OCI-M2 (cell line): ENCODE results near the gene CAMK1D.

ENCODE experiments used
- DNase-seq: peaks from one replicate; lab custom pipeline; 2025; ENCODE audit not compliant: unreplicated experiment; lab: John Stamatoyannopoulos, UW

Gene CAMK1D

DNA sequence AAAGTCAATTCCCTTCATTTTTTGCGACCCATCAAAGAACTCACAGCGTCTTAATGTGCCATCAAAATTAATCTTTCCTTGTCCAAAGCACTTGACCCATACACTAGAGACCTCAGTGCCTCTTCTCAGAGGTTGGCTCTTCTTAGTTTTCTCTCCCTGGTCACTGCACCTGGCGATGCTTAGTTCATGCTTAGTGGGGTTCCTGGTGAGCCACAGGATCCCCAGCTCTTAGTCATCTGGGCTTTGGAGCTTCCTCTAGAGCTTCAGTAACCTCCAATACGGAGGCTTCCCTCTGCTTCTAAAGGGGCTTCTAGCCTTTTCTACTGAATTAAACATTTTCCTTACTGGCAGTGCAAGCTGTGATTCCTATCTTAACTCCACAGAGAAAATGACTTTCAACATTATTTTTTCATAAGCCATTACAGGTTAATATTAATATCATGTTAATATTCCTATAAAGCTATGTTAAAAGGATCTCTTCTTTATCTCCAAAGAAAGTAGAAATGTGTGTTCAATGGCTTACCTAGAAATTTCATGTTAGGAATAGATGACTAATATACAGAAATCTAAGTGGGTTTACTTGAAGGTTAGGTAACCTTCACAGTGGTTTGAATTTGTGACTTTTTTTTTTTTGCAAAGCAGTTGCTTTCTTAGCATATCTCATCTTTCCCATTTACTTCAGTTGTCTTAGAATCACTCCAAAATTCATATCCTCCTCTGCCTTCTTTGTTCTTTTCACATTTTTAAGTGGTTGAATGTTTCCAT lies 295.2 kb downstream of the CAMK1D start:
- no peak for DNase-seq

DNA sequence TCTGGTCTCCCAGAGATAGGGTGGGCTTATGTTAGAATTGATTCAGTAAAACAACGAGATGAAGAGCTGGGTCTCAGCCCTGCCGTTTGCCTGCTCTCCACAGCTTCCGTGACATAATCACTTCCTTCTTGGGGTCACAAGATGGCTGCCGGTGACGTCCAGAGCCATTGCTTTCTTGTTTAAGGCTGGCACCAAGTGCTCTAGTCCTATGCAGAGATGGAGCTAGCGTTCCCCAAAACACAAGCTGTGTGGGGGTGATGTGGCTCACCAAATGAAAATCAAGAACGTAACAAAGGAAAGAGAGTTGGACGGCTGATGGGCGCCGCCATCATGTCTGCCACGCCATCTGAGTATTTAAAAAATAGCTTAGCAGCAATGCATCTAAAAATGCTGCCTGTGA lies 296.1 kb downstream of the CAMK1D start:
- no peak for DNase-seq

DNA sequence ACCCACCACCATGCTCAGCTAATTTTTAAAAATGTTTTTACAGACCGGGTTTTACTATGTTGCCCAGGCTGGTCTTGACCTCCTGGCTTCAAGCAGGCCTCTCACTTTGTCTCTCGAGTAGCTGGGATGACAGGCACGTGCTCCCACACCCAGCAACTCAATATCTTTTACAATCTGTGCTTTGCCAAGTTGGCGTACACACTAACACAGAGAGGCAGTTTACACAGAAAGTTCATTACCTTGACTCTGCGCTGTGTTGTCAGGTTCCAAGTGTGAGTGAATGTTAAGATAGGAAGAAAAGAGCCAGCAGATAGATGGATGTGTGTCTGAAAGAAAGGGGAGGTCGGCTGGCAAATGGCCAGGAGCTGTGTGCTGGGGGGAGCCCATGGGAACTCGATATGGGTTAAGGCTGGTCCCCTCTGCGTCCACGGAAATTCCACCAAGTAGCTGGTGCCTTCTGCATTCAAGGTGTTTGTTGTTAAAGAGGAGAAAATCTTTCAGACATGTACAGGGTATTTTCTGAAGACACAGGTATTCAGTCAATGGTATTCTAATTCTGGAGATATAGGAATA lies 299.8 kb downstream of the CAMK1D start:
- DNase-seq, result no peak

DNA sequence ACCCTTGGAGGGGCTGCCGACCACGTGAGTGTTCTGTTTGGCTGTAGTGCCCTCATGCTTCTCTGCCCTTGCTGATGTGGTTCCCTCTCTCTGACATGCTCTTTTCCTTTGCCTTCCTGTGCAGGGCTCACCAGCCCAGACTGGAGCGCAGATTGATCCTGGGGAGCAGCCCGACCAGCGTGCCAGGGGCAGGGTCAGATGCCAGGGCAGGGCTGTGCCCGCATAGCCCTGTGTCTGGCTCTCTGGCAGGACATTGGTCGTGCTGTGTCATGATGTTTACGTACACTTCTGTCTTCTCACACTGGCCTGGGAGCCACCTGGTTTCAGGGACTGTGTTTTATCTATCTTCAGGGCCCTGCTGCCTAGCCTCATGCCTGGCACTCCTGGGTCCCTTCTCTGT lies 300.8 kb downstream of the CAMK1D start:
- DNase-seq, result no peak

DNA sequence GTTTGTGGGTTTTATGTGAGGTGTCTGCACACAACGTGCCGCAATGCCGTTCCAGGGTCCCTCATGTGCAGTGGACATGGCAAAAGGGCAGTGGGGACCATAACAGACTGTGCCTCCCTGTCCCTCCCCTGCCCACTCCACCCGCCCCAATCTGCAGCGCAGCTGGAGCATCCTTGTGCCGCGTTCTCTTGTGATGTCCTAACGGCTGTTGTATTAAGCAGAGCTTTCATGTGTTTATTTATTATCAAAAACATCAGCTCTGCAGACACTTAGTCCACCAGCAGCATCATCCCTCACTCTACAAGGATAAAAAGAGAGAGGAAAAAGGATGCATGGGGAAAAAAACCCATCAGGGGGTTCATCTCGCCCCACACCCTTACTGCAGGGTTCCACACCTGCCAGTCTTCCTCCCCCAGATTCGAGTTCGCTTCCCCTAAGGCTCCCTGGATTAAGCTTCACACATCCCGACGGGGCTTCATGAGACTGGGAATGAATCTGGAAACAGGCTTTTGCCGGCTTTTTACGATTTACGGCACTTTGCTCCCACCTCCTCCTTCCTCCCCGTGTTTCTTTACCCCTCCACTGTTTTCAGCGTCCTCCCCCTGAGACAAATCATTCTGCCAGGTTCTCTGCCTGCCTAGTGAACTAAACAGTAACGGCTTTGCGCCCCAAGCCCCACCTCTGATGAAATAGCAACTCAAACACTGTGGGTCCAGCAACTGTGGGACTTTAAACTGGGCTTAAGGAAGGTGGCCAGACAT lies 301.4 kb downstream of the CAMK1D start:
- no peak for DNase-seq

DNA sequence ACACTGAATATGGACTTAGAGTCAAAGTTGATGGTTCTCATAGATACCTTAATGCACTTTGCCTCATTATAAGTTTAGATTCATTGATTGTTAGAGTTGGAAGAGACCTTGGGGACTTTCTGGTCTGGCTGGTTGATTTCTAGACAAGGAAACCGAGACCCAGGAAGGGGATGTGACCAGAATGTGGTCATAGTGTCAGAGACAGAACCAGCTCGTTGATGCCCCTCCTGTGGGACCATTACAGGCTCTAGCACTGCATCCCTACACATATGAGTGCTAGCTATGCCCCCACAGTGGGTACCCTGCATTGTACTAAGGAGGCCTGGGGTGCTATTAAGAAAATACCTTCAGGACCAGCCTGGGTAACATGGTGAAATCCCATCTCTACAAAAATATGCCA lies 306.6 kb downstream of the CAMK1D start:
- no peak for DNase-seq

DNA sequence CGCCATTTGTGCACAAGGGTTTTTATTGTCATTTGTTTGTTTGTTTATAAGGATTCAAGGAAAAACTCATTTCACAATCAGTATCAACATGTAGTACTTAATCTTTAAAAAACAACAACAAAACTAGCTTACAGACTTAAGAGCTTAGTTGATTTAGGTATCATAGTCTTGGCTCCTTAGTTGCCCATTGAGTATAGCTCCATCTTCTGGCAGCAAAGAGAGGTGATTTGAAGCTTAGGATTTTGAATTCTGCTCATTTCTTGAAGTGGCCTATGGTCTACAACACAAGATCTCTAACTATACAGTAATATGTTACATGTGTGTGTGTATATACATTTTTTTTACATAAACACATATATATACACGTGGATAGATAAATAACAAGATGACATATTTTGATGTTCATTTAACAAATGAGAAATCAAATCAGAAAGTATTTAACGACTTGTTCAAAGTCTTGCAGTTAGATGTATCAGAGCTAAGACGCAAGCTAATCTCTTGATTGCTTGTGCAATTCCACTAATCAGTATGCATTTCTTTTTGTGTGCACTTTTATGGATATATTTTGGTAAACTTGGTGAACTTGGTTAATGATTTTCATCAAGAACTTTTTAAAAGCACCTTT lies 307.3 kb downstream of the CAMK1D start:
- DNase-seq, result no peak

DNA sequence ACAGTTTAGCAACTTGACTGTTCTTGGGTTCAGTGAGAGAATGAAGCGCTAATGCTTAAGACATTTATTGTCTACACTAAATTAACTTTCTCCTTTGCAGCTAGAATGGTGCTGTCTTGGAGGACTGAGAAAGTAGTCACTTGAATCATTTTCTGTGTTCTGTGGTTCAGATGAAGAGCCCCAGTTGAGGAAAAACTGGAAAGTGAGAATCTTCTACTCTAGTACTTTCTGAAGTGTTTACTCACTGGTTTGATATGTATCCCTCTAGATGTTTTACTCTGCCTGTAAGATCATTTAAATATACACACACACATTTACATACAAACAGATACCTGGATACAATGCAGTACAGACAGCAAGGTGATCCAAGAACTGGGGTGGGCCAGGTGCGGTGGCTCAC lies 308.1 kb downstream of the CAMK1D start:
- DNase-seq, result no peak

DNA sequence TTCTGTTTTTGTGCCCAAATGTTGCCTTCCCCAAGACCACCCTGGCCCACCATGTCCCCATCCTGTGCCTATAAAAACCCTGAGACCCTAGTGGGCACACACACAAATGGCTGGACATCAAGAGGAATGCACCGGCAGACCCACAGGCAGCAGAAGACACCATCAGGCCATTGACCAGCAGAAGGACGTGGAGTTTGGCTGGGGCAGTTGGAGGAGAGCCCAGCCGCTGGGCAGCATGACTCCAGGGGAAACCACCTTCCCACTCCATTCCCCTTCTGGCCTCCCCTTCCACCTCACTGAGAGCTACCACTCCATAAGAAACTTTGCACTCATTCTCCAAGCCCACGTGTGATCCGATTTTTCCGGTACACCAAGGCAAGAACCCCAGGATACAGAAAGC lies 309.2 kb downstream of the CAMK1D start:
- DNase-seq, result no peak

DNA sequence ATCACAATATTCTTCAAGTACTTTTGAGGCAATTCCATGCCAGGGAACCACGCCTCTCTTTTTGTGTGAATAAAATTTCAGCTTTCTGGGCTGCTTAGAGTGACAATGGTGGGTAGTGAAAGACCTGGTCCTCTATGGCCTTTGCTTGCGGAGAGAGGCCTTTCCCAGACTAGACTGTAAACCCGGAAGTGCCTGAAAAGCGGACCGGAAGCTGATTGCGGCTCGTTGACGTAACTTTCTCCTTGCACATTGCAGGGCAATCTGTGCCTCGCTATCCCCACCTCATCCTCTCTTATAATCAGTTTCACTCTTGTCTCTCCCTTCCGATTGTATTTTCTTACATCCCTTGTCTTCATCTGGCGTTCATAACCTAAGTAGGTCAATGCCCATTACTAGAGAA lies 310.4 kb downstream of the CAMK1D start:
- no peak for DNase-seq

DNA sequence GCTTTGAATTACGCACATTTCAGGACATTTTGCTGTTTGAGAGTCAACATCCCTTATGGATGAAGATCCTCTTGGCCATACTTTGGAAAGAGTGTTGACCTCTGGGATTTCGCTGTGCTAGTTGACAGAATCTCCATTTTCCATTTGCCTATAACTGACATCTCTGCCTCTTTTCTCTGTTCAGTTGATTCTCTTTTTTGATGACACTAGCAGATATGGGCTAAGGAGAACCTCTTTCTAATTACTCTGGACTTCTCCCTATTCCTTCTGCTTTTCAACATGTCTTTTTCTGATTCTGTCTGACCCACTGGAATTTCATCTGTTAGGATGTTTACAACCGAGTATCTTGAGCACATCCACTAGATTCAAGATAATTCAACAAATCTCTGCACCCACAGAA lies 311.5 kb downstream of the CAMK1D start:
- DNase-seq, result no peak

DNA sequence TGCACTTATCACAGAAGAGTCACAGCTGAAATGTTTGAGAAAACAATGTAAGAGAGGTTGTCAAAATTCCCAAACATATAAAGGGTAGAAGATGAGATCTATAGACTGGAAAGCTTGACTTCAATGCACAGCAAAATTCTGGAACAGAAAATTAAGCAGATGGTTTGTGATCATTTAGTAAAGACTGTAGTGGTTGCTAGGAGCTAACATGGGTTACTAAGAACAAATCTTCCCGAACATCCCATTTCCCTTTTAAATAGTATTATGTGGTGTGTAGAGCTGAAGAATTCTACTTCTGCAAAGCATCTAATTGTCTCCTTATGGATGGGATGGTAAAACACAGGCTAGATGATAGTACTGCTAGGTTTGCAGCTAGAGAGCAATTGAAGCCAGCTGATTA lies 312.3 kb downstream of the CAMK1D start:
- DNase-seq, result no peak

DNA sequence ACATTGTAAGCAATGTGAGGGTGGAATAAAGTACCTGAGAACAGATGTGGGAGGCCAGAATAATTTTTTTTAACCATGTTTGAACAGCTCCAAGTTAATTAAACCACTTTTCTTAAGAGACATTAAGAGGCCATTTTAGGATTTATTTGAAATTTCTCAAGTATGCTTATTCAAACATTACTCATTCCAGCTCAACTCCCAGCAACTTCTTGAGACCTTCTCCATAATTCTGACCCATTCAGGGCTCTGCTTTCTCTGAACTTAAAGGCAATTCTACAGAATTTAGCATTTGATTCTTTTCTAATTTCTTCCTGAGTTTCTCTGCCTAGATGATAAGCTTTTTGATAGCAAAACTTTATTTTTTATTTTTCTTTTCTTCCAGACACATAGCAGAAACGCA lies 314.5 kb downstream of the CAMK1D start:
- DNase-seq, result no peak

DNA sequence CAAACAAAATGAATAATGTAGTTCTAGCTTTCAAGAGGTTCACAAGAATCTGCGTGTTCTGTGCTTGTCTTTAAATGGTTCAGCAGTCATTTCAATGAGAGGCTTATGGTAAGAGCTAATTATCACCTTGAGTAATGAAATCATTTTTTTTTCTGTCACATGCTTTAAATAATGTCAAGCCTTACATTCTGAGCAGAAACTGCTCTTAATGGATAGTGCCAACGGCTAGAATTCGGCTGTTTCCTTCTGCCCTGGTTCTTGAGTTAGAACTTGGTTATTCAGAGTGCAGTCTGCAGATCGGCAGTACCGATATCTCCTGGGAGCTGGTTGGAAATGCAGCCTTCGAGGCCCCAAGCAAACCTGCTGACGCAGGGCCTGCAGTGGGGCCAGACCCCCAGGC lies 316.2 kb downstream of the CAMK1D start:
- DNase-seq, result no peak

DNA sequence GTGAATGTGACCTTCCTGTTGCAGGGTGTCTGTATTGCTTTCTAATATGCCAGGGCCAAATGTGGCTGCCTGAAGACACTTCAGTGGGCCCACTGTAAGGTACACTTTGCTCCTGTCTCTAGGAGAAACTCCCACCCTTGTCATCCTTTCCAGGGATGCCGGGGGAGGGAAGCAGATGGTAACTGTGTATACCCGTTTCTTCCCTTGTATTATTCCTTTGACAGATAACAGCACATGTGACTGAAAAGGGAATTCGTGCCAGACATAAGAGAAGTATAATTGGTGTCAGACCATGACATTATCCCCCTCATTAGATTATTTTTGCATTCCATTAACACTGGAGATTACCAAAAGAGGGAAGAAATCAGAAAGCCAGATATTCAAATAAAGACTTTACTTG lies 317.7 kb downstream of the CAMK1D start:
- no peak for DNase-seq

DNA sequence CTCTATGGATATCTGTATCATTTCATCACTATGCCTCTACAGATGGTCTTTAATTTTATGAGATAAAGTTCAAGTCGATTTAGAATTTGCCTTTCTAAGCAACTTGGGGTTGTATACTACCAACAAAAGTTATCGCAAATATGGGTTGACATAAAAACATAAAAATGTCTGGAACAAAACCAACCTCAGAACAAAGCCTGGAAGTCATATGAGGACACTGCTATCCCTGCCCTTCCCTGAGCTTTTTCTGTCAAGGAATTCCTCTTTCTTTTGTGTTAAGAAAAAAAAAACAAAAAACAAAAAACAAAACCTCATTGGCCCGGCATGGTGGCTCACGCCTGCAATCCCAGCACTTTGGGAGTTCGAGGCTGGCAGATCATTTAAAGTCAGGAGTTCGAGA lies 319.3 kb downstream of the CAMK1D start:
- no peak for DNase-seq

DNA sequence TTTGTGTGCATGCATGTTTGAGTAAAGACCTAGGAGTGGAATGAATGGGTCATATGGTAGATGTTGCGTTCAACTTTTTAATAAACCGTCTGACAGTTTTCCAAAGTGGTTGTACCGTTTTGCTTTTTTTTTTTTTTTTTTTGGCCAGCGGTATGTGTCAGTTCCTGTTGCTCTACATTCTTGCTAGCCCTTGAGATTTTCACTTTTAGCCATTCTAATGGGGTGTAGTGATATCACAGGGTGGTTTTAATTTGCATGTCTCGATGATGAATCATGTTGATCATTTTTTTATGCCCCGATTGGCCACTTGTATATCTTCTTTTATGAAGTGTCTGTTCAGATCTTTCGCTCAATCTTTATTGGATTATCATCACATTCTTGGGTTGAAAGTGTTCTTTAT lies 320.7 kb downstream of the CAMK1D start:
- no peak for DNase-seq

DNA sequence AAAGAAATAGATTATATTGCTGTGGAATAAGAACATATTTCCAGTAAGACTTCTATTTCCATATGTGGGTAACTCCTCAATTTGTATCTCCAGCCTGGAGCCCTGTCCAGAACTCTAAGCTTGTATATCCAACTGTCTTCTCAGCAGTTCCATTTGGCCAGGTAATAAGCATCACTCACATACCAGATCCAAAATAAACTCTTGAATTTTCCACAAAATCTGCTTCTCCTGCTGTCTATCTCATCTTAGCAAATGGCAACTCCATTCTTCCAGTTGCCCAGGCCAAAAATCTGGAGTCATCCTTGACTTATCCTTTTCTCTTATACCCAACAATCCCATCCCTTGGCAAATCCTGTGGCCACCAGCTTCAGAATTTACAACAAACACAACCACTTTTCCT lies 325.8 kb downstream of the CAMK1D start:
- DNase-seq, result no peak

DNA sequence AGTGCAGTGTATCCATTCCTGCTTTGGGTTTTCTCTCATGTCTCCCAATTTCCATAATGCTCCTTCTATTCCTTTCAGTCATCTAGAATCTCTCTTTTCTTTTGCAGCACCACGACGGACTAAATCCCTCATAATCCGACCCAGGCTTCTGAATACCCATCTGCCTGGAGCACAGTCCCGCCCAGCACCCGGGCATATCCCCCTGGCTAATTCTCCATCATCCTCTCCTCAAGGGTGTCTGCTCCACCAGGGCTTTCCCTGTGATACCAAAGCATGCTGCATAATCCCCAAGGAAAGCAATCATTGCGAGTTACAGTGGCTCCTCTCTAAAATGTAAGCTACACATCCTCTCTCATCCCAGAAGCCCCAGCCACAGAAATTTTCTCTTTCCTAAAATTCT lies 330.3 kb downstream of the CAMK1D start:
- DNase-seq, result no peak

DNA sequence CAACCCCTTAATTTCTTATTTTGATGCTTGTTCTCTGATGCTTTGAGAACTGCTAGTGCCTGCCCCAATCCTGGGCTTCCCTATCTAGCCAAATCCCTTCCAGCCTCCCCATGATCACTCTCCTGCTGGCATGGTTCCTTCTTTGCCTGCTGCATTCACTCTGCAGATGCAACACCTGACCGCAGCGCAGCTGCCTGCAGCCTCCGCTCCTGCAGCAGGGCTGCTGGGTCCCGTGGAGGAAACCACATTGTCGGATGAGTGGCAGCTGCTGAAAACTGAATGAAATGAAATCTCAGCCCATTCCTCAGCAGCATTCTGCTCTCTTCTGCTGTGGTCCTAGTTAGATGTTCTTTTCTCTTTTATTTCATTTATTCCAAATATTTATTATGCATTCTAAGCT lies 331.9 kb downstream of the CAMK1D start:
- no peak for DNase-seq

DNA sequence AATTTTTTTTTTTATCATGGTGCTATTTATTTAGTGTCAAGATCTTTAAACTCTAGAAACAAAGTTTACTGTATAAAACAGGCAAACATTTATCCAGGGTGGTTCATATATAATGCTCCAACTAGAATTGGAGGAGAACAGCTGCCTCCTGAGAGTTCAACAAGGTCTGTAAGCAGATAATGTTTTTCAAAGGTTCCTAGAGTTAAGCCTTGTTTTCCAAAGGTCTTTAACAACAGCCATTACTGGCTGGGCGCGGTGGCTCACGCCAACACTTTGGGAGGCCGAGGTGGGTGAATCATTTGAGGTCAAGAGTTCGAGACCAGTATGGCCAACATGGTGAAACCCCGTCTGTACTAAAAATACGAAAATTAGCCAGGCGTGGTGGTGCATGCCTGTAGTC lies 335.4 kb downstream of the CAMK1D start:
- DNase-seq, result no peak
